SHP77 (cell line): Measurements from ENCODE around the gene RGS6.

Experiments
- DNase-seq, 2 experiments: peaks; one replicate each; lab custom pipeline; 2025; lab: John Stamatoyannopoulos, UW

Gene RGS6

GRCh38 chr14:72247896-72248465 lies 315.8 kb downstream of the RGS6 start:
- no peak for DNase-seq

GRCh38 chr14:72253503-72253902 lies 321.3 kb downstream of the RGS6 start:
- DNase-seq, result no peak

GRCh38 chr14:72254202-72254936 lies 322.1 kb downstream of the RGS6 start:
- DNase-seq, result no peak

- DNase-seq, result no peak
These were observed 322.8 kb downstream of the RGS6 start for GRCh38 chr14:72254937-72255472.

GRCh38 chr14:72256055-72256454 lies 323.8 kb downstream of the RGS6 start:
- no peak for DNase-seq

GRCh38 chr14:72261068-72261467 lies 328.8 kb downstream of the RGS6 start:
- no peak for DNase-seq

- DNase-seq, result no peak
These were observed 330.5 kb downstream of the RGS6 start for GRCh38 chr14:72262771-72263170.

- no peak for DNase-seq
These were observed 332.5 kb downstream of the RGS6 start for GRCh38 chr14:72264716-72265115.

GRCh38 chr14:72270147-72270727 lies 338.0 kb downstream of the RGS6 start:
- DNase-seq, result no peak

GRCh38 chr14:72270749-72271148 lies 338.5 kb downstream of the RGS6 start:
- no peak for DNase-seq

GRCh38 chr14:72275242-72275641 lies 343.0 kb downstream of the RGS6 start:
- no peak for DNase-seq

GRCh38 chr14:72278316-72278715 lies 346.1 kb downstream of the RGS6 start:
- no peak for DNase-seq

GRCh38 chr14:72284176-72284575 lies 351.9 kb downstream of the RGS6 start:
- DNase-seq, result no peak

- no peak for DNase-seq
These were observed 358.0 kb downstream of the RGS6 start for GRCh38 chr14:72290241-72290640.

GRCh38 chr14:72291908-72292688 lies 359.9 kb downstream of the RGS6 start:
- peak in 1 of 2 experiments; percentile 12 for DNase-seq

- no peak for DNase-seq
These were observed 360.4 kb downstream of the RGS6 start for GRCh38 chr14:72292689-72293024.

GRCh38 chr14:72301352-72301751 lies 369.1 kb downstream of the RGS6 start:
- DNase-seq, result no peak

- no peak for DNase-seq
These were observed 371.7 kb downstream of the RGS6 start for GRCh38 chr14:72303930-72304329.

GRCh38 chr14:72305561-72305960 lies 373.3 kb downstream of the RGS6 start:
- DNase-seq, result no peak

GRCh38 chr14:72308967-72309485 lies 376.8 kb downstream of the RGS6 start:
- no peak for DNase-seq

- no peak for DNase-seq
These were observed 378.9 kb downstream of the RGS6 start for GRCh38 chr14:72311116-72311515.

GRCh38 chr14:72311516-72311915 lies 379.3 kb downstream of the RGS6 start:
- no peak for DNase-seq
